ENCODE data around the gene NEK11. TPM values are rescaled to one million over a fixed set of nuclear protein-coding genes. Genes with fewer than 3 reads are reported as not detected.

The NEK11 gene
- polyA plus RNA-seq, 1 of the 3 experiments (the other 2 are of a cell fraction), result 4.7 TPM

GRCh38 chr3:131317667-131318066, 291.0 kb downstream of the NEK11 start:
- Histone ChIP-seq H3K9me2 (no peaks in the 10 kb centered on the region), H3K27ac (ENCODE audit: low read depth in 2 of 2, low read length in 1 of 2) (no peak overlapping the region), H3K27me3 (ENCODE audit: insufficient read depth) (no peaks in the 10 kb centered on the region), H3K9me3 (no peaks in the 10 kb centered on the region), H3K9ac (no peak overlapping the region), H4K20me1 (ENCODE audit: insufficient read depth) (no peaks in the 10 kb centered on the region), H3F3A (replicated peaks; ENCODE audit: insufficient read depth) (no peaks in the 10 kb centered on the region), H3K36me3 (replicated peaks in 1 of 2; ENCODE audit: control insufficient read depth in 1 of 2, insufficient read depth in 2 of 2, low read length in 1 of 2) (no peaks in the 10 kb centered on the region), H3K4me2 (no peak overlapping the region), H3K4me3 (ENCODE audit: low read depth in 2 of 2, low read length in 1 of 2) (no peak overlapping the region), H3K79me2 (ENCODE audit: insufficient read depth) (no peaks in the 10 kb centered on the region), H3K4me1 (ENCODE audit: control insufficient read depth in 1 of 2, insufficient read depth in 2 of 2, low read depth in 1 of 2, low read length in 1 of 2) (no peaks in the 10 kb centered on the region), H2AFZ (ENCODE audit: low read depth) (no peak overlapping the region)
- POLR2A ChIA-PET, result no interaction called here
- no peak for DNase-seq
- CTCF ChIA-PET, result no interaction called here
- TF ChIP-seq RXRA (IDR thresholded peaks at IDR 0.05; ENCODE audit: borderline replicate concordance, low read depth) (no peak), NRF1 (IDR thresholded peaks at IDR 0.05; ENCODE audit: low read depth, low read length) (no peak), NFIC (IDR thresholded peaks at IDR 0.05; ENCODE audit: borderline replicate concordance) (no peak), TAF1 (IDR thresholded peaks at IDR 0.05; ENCODE audit: borderline replicate concordance, low read depth, low read length) (no peak), GABPA (IDR thresholded peaks at IDR 0.05; ENCODE audit: low read depth) (no peak), FOXM1 (IDR thresholded peaks at IDR 0.05; ENCODE audit: low read depth) (no peak)
- WGBS (ENCODE audit: low lambda C conversion rate), result 90% methylated on average over 2 of the region's 2 CpGs

GRCh38 chr3:131323014-131323413, 296.3 kb downstream of the NEK11 start:
- DNase-seq, result no peak
- Histone ChIP-seq H3K4me1 (ENCODE audit: control insufficient read depth in 1 of 2, insufficient read depth in 2 of 2, low read depth in 1 of 2, low read length in 1 of 2) (no peaks in the 10 kb centered on the region), H2AFZ (ENCODE audit: low read depth) (no peak overlapping the region), H3F3A (replicated peaks; ENCODE audit: insufficient read depth) (no peaks in the 10 kb centered on the region), H4K20me1 (ENCODE audit: insufficient read depth) (no peaks in the 10 kb centered on the region), H3K9me3 (no peaks in the 10 kb centered on the region), H3K79me2 (ENCODE audit: insufficient read depth) (no peaks in the 10 kb centered on the region), H3K27me3 (ENCODE audit: insufficient read depth) (no peaks in the 10 kb centered on the region), H3K27ac (ENCODE audit: low read depth in 2 of 2, low read length in 1 of 2) (no peak overlapping the region), H3K9me2 (no peaks in the 10 kb centered on the region), H3K4me2 (no peak overlapping the region), H3K9ac (no peak overlapping the region), H3K4me3 (ENCODE audit: low read depth in 2 of 2, low read length in 1 of 2) (no peak overlapping the region), H3K36me3 (replicated peaks in 1 of 2; ENCODE audit: control insufficient read depth in 1 of 2, insufficient read depth in 2 of 2, low read length in 1 of 2) (no peaks in the 10 kb centered on the region)
- ChIA-PET POLR2A (no interaction called here), CTCF (no interaction called here)
- TF ChIP-seq RCOR1 (IDR thresholded peaks at IDR 0.05; ENCODE audit: low read length), result no peak
- TF ChIP-seq CTCF (IDR thresholded peaks at IDR 0.05), result no peak
- no peak for TF ChIP-seq GABPA (IDR thresholded peaks at IDR 0.05; ENCODE audit: low read depth)
- no peak for TF ChIP-seq GATA2 (CRISPR knock-in tag; IDR thresholded peaks at IDR 0.05)
- no peak for TF ChIP-seq FOXM1 (IDR thresholded peaks at IDR 0.05; ENCODE audit: low read depth)
- TF ChIP-seq TEAD4 (IDR thresholded peaks at IDR 0.05; ENCODE audit: borderline replicate concordance, insufficient read depth), result no peak
- TF ChIP-seq CHD2 (IDR thresholded peaks at IDR 0.05; ENCODE audit: low read length, partially characterized antibody), result no peak
- TF ChIP-seq PBX3 (IDR thresholded peaks at IDR 0.05), result no peak
- TF ChIP-seq RXRA (IDR thresholded peaks at IDR 0.05; ENCODE audit: borderline replicate concordance, low read depth), result no peak
- no peak for TF ChIP-seq MEF2A (IDR thresholded peaks at IDR 0.05; ENCODE audit: borderline replicate concordance, low read depth)
- TF ChIP-seq NFIC (IDR thresholded peaks at IDR 0.05; ENCODE audit: borderline replicate concordance), result no peak
- no peak for TF ChIP-seq MAX (IDR thresholded peaks at IDR 0.05; ENCODE audit: low read depth)
- TF ChIP-seq NRF1 (IDR thresholded peaks at IDR 0.05; ENCODE audit: low read depth, low read length), result no peak
- TF ChIP-seq TAF1 (IDR thresholded peaks at IDR 0.05; ENCODE audit: borderline replicate concordance, low read depth, low read length), result no peak
- TF ChIP-seq POLR2AphosphoS5 (IDR thresholded peaks at IDR 0.05; ENCODE audit: low read depth, low read length), result no peak
- TF ChIP-seq ELF1 (IDR thresholded peaks at IDR 0.05), result no peak
- no peak for TF ChIP-seq USF2 (IDR thresholded peaks at IDR 0.05; ENCODE audit: borderline replicate concordance, low read depth, low read length)
- TF ChIP-seq EZH2phosphoT487 (IDR thresholded peaks at IDR 0.05; ENCODE audit: borderline replicate concordance, low read depth), result no peak
- no peak for TF ChIP-seq RFX5 (IDR thresholded peaks at IDR 0.05; ENCODE audit: low read length)
- 60% methylated on average over 3 of the region's 3 CpGs for WGBS (ENCODE audit: low lambda C conversion rate)

Data from SK-N-SH (cell line).